GM21515 (cell line): Measurements from ENCODE around the gene MCRIP2.

ENCODE experiments used
- ATAC-seq: cut with Tn5 transposase; IDR thresholded peaks from one replicate; pipeline ENCODE4 v1.9.1; 2021; ENCODE audit not compliant: unreplicated experiment

The MCRIP2 gene

DNA sequence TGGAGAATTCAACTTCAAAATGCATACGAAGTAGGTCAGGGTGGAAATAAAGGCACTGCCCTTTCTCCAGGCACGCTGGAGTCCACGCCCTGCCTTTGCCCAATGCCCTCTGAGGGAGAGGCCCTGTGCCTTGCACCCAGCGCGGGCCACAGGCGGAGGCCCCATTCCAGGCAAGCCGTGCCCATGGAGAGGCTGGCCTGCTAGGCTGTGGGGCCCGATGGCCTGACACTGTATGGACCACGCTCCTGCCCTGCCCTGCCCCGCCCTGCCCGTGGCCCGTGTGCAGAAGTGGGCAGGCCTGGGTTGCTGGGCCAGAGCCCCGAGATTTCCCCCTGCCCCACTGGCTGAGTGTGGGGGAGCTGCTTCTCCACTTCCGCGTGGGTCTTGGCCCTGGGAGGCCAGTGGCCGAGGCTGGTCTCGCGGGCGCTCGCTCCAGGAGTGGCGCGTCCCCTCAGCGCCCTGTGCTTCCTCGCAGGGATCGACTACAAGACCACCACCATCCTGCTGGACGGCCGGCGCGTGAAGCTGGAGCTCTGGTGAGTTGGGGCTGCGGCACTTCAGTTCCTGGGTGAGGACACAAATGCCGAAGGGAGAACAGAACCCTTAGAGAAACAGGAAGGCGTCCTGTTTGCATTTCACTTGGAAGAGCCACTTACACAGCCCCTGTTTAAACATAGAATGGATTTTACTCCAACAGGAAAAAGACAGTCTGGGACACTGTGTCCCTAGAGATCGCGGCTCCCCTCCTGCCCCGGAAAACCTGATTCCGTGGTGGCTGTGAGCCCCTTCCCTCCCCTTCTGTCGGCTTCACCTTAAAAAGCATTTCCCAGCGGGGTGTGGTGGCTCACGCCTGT is 24.7 kb upstream of the MCRIP2 start:
- ATAC-seq: no peak

DNA sequence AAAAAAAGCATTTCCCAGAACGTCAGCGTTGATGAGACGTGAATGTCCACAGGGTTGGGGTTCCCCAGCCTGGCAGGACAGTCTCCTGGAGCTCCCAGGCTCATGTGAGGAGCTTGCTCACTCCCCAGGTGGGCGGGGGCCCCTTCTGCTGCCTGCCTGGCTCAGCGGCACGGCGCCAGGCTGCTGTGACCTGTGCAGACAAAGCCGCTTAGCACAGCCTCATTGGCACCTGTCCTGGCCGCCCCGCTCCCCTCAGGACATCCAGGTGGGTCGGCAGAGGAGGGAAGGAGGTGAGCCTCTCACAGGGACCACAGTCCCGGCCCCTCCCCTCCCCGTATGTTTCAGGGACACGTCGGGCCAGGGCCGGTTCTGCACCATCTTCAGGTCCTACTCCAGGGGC is 23.8 kb upstream of the MCRIP2 start:
- ATAC-seq: no peak

DNA sequence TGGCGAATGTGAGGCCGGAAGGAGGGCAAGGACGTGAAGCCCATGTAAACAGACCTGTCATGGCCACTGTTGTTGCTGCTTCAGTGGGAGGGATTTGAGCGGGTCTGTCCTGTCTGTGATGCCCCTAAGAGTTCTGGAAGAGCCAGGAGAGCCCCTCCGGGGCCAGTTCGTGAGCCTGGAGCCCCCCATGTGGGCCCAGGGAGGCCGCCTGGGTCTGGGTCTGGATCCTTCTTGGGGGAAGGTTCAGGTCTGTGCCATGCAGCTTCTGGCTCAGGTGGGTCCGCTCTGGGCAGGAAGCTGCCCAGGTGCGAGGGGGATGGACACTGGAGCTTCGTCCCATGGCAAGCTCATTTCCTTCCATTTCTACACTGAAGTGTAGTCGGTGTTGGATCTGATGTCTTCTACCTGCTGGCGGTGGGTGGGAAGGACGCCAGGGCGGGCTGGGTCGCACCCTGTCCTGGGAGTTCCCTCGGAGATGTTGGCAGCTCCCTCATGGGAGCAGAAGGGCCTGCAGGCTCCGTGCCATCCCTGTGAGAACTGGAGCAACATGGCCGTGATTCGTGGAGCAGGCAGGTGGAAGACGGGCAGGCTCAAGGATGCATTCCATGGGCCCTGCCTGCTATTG is 22.0 kb upstream of the MCRIP2 start:
- ATAC-seq: no peak

DNA sequence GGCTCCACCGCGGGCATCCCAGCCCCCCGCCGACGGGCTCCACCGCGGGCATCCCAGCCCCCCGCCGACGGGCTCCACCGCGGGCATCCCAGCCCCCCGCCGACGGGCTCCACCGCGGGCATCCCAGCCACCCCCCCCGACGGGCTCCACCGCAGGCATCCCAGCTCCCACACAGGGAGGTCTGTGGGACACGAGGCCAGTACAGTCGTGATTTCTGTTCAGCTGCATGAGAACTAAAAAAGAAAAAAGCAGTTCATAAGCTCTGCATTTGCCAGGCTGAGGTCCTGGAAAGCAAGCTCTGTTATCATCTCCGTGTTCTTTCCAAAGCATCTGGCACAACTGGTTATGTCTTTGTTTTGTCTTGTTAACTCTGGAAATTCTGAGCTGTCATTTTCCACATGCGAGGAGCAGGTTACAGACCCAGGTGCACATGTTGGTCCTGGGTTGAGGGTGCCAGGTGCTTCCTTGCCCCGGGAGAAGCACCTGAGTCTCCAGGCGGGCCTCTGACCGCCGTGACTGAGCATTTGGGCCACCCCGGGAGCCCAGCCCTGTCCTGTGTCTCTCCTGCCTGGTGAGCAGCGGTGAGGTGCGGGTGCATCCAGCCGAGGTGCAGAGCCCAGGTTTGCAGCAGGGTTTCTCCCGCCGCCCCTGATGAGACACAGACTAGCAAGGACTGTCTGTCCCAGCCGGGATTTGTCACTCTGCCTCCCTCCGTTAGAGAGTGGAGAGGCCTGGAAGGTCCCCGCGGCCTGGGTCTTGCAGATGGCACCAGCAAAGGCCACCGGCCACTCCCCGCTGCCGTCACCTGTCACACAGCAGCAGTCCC is 20.7 kb upstream of the MCRIP2 start:
- no peak for ATAC-seq

DNA sequence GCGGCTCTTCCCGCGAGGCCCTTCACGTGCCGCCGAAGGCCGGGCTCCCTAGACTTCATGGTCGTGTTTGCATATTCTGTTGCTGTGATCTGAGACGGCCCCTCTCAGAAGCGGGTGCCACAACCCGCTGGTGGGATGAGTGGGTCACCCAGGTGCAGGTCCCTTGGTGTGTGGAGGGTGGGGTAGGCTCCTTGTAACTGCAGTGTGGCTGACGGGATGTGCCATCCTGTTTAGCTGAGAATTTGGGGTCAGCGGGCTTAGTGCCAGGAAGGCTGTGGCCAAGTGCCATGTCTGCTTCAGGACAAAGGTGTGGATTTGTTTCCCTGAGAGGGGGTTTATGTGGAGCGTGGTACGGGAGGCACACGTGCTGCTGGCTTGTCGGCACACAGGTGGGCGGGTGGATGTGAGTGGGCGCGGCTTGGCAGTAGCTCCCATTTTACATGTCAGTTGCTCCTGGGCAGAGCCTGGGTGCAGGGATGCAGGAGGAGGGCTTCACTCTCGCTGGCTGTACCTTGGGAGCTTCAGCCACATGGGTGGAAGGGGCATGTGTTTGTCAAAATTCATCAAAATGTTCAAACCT is 20.0 kb upstream of the MCRIP2 start:
- ATAC-seq: no peak

DNA sequence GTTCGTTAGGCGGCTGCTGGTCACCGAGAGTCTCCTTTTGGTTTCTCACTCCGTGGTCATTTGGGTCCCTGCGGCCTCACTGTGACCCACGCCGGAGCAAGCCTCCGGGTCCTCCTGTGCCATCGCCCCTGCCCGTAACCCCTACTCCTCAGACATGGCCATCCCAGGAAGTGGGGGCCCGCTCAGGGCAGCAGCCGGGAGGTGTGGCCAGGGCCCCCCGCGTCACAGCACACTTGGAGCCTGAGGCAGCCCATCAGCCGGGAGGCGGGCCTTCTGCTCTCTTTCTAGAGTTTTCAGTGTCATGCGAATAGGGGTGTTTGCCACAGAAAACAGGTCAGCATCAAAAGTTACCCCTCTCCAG is 18.7 kb upstream of the MCRIP2 start:
- no peak for ATAC-seq

DNA sequence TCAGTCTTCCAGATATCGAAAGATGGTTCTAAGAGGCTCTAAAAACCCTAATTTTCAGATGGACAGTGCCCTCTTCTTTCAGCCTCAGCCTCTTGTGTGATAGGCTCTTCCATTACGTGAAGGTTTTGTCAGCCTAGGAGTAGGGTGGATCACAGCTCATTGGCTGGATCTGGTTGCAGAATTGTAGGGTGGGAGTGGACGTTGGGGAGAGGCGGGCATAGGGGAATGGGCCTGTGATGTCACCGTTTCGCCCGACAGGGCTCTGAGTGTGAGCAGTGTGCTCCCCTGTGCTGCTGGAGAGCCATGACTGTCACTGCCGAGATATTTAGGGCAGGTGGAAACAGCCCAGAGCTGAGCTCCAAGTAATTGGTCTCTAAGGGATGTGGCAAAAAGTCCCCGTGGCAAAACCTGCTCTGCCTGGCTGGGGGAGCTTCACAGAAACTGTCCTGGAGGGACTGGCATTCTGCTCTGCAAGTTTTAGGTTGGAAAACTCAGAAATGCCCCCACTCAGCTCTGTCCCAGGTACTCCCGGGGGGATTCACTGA is 17.0 kb upstream of the MCRIP2 start:
- ATAC-seq: no peak

DNA sequence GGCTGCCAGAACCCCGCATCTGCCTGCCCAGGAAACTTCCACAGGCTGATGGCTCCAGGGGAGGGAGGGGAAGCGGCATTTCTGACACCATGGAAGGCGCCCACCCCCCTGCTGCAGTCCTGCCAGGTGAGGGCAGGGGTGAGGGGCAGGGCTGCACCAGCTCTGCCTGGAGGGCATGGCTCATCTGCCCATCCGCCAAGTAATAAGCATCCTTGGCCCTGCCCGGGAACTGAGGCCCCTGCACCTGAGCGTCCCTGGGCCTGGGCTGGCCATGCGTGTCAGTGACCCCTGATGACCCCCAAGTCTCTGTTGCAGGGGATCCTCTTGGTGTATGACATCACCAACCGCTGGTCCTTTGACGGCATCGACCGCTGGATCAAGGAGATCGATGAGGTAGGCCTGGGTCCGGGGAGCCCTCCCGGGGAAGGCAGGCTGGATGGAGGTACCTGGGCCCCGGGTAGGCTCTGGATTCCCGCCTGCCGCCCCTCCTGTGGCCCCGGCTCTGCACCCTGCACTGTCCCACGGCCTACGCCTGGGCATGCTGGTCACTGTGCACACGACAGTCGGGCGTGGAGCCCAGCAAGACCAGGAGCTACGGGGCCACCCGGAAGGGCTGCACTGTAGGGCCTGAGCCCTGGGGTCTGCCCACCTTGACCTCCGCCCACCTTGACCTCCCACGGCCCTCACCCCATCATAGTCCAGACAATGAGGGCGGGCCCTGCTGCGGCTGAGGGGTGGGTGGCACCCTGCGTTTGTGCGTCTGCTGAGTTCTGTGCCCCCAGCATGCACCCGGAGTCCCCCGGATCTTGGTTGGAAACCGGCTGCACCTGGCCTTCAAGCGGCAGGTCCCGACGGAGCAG is 16.3 kb upstream of the MCRIP2 start:
- no peak for ATAC-seq

DNA sequence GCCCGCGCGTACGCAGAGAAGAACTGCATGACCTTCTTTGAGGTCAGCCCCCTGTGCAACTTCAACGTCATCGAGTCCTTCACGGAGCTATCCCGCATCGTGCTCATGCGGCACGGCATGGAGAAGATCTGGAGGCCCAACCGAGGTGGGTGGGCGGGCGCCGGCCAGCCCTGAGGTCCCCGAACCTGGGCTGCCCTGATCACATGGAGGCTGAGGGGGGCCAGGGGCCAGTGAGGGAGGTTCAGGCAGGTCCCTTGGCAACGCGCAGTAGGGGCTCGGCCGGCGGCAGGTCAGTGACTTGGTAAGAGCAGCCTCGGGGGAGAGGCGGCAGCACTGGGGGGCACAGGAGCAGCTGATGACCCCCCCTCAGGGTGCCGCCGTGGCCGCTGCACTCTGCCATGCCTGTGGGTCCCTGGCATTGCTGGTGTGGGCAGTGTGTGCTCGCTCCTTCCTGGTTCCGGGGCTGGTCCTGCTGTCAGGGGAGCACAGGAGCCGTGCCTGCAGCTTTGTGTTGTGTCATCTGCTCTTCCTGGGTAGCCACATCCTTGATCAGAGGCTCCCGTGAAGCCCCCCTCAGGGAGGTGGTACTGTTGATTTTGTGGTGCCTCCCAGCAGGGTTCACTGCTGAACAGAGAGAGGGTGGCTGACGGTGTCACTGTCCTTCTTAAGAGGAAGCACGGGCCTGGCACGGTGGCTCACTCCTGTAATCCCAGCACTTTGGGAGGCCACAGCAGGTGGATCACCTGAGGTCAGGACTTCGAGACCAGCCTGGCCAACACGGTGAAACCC is 15.5 kb upstream of the MCRIP2 start:
- ATAC-seq: no peak

DNA sequence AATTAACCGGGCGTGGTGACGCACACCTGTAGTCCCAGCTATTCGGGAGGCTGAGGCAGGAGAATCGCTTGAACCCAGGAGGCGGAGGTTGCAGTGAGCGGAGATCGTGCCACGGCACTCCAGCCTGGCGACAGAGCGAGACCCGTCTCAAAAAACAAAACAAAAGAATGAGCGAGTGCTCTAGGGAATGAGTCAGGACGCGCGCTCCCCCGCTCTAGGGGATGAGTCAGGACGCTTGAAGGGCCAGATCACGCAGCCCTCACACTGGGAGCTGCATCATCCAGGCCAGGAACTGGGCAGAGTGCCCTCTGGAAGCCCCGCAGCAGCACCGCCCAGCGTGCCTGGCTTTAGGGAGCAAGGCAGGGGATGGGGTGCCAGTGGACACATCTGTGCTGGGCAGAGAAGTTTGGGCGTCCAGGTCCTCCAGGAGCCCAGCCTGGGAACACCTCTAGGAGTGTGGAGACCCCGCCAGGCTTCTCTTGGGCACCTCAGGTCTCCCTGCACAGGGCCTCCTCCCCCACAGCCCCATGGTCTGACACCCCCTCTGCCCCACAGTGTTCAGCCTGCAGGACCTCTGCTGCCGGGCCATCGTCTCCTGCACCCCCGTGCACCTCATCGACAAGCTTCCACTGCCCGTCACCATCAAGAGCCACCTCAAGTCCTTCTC is 14.7 kb upstream of the MCRIP2 start:
- ATAC-seq: no peak

DNA sequence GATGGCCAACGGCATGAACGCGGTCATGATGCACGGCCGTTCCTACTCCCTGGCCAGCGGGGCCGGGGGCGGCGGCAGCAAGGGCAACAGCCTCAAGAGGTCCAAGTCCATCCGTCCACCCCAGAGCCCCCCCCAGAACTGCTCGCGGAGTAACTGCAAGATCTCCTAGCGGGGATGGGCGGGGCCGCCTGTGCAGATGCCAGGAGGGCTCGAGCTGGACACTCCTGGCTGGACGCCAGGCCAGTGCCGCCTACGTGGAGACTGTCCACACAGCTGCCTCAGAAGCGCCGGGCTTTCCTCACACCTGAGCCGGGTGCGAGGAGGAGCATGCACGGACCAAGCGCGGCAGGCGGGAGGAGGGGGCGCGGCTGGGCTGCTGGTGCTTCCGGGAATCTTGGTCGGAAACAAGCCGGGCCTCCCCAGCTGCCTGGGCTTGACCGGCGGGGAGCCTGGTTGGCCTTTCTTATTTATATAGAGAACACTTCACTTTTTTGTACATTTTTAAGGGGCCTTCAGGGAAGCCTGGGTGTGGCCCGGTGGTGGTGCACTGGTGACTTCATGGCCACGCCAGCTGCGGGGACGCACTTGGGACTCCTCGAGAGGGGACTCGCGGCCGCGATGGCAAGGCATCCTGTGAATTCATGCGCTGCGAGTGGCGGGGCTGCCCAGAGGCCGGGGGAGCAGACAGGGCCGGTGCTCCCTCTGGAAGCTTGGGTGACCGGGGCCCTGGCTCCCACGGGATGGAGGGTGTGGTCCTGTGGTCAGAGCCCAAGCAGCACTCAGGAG is 14.0 kb upstream of the MCRIP2 start:
- no peak for ATAC-seq

DNA sequence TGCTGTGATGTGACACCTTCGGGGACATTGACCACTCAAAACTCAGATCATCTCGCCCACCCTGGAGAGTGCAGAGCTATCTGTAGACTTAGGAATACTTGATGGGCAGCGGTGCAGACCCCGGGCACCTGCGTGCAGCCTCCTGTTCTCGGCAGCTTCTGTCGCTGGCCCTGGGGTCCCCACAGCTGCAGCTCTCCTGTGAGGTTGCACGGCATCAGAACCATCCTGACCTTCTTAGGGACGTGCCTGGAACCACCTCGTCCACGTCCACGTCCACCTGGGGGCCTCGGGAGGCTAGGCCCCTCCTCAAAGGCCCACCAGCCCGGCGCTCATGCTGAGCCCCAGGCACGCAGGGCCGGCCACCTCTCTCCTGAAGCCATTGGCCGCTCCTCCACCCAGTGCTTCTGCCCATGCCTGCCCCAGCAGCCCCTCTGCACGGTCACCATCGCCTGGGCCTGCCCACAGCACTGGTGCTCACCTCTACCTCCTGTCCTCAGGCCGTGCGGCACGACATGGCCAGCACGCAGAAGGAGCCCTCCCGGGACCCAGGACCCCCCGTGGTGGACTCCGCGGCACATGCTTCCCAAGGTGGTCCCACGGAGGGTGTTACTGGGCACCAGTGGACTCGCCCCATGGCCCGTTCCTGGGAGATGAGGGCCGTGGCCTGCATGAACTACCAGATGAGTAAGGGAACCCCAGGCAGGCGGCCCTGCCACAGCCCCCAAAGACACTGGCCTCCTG is 13.1 kb upstream of the MCRIP2 start:
- ATAC-seq: no peak

DNA sequence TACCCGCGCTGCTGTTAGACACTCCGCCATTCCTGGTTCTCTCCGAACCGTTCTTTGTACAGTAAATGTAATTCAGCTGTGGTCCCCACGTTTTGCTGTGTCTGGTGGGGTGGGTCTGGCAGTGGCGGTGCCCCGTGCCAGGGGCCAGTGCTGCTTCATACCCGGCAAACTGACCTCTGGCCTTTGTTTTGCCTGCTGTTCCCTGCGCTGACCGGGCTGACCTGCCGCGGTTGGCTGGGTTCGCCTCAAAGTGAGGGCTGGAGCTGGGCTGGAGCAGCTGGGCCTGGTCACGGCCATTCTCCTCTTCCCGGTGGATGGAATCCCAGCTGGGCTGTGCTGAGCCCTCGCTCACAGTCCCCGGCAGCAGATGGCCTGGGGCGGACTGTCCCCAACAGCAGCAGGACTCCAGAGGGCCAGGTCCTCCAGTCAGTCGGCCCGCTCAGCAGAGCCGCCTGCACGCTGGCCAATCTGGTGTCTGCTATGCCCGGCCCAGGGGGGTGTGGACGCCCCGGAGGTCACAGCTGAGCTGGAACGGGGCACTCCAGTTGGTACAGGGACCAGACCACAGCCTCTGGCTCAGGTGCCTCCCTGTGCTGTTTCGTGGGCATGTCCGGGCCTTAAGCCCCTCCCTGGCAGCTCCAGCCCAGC is 12.3 kb upstream of the MCRIP2 start:
- ATAC-seq: no peak

DNA sequence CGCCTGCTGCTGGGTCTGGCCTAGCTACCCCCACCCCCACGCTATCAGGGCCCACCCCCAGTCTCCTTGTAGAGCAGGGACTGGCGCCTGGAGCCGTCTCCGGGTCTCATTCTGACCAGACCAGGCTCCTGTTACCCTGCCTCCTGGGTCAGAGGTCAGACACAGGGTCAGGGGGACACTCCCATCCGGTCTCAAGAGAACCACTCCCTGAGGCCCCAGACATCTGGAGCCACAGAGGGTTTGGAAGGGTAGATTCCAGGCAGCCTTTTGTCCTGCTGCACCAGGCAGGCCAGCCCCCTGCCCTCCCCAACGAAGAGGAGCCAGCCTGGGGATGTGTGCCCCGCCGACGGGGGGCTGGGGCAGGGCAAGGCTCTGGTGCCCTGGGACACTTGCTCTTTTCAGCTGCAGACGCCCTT is 11.8 kb upstream of the MCRIP2 start:
- no peak for ATAC-seq

DNA sequence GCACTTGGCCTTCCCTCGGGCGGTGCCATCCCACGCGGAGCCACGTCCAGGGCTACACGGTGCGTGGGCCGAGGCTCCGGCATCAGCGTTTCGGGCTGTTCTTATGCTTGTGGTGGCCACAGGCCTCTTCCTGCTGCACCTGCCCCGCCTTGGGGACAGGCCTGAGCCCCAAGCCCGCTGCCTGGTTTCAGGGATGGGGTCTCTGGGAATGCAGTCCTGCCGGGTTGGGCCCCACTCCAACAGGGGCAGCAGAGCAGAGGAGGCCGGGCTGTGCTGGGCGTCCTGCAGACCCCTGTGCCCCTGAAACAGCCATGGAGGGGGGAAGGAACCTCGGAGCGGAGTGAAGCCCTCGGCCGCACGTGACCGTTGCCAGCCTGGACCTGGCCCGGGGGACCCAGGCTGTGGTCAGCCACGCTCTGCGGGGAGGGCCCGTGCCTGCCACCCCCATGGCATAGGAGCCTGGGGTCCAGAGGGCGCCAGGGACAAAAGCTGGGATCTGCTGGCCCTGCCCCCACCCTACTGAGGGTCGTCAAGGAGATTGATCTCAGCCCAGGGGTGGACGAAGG is 11.3 kb upstream of the MCRIP2 start:
- no peak for ATAC-seq

DNA sequence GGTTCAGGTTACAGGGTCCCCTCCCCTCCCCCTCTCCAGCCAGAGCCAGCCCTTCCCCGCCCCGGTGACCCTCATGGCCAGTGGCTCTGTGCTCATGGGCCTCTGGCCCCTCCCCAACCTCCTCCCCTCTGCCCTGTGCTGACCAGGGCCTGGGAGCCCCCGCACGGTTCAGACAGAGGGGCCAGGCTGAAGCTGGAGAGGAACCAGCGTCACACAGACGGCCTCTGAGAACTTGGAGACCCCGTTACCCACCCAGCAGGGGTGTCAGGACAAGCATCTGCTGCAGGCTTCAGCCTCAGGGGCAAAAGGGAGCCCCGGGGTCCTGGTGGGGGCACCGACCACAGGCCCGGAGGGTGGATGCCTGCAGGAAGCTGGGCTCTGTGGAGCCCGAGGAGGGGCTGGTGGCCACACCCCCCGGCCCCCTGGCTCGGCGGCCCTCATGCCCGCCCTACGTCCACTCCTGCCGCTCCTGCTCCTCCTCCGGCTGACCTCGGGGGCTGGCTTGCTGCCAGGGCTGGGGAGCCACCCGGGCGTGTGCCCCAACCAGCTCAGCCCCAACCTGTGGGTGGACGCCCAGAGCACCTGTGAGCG is 10.7 kb upstream of the MCRIP2 start, which contains the start of gene WFIKKN1:
WFIKKN1 (plus strand) TSS at position 171 of the 591 bp plus-strand sequence; CDS start at position 440, 269 bp downstream.
- ATAC-seq: no peak
